CD4-positive, alpha-beta T cell treated with Interleukin-15 for 4 hours (primary cell): ENCODE data around the gene RGL2.

Source experiments
- DNase-seq: peaks from one replicate; pipeline ENCODE4 v3.0.0-alpha.2; 2020; ENCODE audit warnings: low spot score

RGL2 gene

GRCh38 chr6:33316603-33317418 is 18.1 kb upstream of the RGL2 start:
- DNase-seq = no peak

- DNase-seq = no peak
These were observed 17.3 kb upstream of the RGL2 start for GRCh38 chr6:33315793-33316602.

DNA sequence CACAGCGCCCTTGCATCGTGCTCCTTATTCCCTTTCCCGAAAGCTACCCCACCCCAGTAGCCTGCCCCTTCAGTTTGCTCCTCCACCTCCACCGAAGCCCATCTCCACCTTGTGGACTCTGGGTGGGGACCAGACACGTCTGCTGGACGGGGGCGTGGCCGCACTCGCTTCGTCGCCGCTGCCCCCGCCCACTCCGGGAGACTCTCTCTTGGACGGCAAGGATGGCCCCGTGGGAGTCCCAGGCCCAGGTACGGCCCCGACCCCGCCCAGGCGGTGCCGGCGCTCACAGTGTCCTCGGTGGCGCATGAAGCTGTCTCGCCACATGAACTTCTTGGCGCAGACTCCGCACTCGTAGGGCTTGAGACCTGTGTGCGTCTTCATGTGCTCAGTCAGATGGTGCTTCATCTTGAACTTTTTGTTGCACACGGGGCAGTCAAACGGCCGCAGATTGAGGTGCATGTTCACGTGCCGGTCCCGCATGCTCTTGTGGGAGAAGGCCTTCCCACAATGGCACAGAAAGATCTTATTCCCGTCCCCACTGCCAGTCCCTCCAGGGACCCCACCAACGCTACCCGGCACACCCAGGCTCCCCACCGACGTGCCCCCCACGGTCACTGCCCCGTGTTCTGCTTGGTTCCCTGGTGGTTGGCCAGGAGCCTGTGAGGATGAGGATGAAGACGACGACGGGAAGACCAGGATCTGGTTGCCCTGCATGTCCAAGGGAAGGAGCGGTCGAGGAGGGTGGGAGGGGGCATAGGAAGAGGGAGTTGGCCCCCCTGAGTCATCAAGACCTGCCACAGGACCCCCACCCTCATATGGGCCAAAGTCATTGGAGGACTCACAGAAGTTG is 16.4 kb upstream of the RGL2 start:
- DNase-seq = no peak

DNA sequence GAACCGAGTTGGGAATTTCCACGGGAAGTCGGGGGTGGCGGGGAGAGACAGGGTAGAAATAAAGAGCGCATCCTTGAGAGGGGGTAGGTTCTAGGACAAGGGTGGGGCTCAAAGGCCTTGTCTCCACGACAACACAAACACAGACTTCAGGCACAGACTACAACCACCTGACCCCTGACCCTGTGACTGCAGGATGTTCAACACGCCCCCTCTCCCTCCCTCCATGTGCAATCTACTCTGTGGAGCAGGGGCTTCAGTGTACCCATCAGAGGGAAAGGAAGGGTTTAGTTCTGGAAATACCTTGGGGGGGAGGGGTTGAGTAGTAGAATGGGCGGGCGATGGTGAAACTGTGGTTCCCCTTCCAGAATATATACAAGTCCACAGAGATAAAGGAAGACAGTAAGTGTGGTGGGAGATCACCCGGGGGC is 15.8 kb upstream of the RGL2 start:
- peak; percentile 89 for DNase-seq

DNA sequence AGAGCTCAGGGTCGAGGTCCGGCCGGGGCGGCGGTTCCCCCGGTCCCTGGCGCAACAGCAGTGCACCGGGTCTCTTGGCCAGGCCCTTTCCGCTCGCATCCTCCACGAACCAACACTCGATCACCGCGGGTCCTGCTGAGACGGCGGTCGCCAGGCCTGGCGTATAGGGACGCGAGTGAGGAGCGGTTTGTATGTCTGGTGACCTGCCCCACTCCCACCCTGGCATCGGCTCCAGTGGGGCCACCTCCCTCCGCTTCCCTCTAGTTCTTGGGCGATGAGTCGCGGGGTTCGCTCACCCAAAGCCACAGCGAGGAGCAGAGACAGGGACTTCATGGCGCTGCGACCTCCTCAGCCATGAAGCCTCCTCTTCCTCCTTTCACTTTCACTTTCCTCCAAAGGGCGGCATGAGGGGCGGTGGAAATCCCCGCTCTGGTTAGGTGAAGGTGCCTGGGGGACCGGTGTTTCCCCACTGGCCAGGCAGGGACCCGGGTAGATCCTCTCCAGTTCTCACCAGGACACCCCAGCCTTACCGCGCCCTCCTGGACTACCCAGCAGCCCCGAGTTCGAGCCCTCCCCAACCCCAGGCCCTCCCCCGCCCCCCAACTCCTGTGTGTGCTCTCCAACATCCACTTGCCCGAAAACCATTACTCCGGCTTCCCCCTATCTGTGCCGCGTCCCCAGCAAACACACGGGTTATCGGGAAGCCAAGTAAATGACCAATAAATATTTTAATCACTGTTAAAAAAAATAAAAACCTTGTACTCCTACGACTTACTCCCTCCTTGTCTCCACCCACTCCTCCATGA is 15.2 kb upstream of the RGL2 start, which contains the start of gene TAPBP:
Gene TAPBP (minus strand): TSS at position 370 of the 806 bp plus-strand sequence. CDS start 37 bp downstream, at position 333.
- DNase-seq = peak; percentile 92

GRCh38 chr6:33313105-33313708 is 14.5 kb upstream of the RGL2 start:
- peak; percentile 25 for DNase-seq

GRCh38 chr6:33312361-33313104 is 13.8 kb upstream of the RGL2 start:
- peak; percentile 91 for DNase-seq

GRCh38 chr6:33306356-33306755 is 7.6 kb upstream of the RGL2 start:
- no peak for DNase-seq

DNA sequence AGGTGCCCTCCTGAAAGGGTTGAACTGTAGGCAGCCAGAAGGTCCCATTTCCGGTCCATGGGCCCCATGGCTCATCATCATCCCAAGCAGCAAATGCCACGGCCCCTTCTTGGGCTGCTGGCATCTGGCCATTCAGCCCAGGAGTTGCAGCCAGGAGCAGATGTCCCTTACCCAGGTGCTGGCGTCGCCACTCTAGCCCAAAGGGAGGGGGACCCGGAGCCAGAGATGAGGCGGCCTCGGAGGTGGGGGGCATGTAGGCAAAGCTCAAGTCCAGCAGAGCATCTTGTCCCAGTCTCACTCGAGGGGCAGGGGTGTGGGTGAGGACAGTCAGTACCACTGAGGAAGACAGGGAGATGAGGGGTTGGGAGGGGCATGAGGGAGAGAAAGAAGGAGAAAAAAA is 6.3 kb upstream of the RGL2 start:
- no peak for DNase-seq

DNA sequence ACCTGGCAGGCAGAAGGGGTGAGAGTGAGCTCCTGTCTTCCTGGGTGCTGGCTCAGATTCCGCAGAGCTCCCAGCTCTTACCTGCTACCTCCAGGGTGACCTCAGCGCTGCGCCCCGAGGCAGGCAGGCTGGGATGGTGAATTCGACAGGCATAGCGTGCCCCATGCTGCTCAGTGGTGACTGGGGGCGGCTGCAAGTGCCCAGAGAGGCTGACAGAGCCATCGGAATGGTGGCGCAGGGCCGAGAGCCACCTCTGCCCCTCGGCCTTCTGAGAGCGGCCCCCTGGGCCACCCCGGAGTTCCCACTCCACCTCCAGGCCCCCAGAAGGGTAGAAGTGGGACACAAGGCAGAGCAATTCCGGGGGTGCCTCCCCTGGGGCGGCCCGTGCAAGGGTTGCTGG is 5.5 kb upstream of the RGL2 start:
- DNase-seq = no peak

DNA sequence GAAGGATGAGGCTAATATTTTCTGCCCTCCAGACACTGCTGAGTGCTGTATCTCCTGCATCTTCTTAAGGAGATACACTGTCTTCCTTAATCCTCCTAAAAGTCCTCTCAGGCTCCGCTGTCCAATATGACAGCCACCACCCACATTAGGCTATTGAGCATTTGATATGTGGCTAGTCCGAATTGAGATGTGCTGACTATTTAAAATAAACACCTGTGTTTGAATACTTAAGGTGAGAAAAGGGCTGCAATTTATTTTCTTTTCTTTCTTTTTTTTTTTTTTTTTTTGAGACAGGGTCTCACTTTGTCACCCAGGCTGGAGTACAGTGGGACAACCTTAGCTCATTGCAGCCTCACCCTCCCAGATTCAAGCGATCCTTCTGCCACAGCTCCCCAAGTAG is 3.1 kb upstream of the RGL2 start:
- no peak for DNase-seq

GRCh38 chr6:33299237-33299944 is 649 bp upstream of the RGL2 start:
- peak; percentile 93 for DNase-seq

GRCh38 chr6:33297956-33298772 is 578 bp downstream of the RGL2 start:
- peak; percentile 87 for DNase-seq

DNA sequence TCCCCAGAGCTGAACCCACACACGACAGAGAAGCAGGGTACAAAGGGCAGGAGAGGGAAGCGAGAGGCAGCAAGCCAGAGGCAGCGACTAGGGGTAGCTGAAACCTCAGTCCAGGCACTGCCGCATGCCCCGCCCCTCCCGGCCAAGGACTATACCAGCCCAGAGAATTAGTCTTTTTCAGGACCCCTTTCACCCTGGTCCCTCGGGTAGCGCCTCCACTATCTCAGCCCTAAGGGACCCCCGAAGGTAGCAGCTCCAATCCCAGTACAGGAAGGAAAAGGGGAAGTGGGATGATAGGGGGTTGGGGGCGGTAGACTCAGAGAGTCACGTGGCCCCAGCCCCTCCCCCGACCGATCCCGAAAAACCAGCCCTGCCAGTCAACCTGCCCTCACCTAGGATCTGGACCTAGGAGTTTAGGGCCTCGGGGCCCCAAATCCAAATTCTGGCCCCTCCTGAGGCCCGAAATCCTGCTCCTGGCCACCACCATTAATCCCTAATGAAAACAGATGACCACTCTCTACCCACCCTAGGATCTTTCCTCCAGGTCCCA is 1.3 kb downstream of the RGL2 start:
- no peak for DNase-seq

DNA sequence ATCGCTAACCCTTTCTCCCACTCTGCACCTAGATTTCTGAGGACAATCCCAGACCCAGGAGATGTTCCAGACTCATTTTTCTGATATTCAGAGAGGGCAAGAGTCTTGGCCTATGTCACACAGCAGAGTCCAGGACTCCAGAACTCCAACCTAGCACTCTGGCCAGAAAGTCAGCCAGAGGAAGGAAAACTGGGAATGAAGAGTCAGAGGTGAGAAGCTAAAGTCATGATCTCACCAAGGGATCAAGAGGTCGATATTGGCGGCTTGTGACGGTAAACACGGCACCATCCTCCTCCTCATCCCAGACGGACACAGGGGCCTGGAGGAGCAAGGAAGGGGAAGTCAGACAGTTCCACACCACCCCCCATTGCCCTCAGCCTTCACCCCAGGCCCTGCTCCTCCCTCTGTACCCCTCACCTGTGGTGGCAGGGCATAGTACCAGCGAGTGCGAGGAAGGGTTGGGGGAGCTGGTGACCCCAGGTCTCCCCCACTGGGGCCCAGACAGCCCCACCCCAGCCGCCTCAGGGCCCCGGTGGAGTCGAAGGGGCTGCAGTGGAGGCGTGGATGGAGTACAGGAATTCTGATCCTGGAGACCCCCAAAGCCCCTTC is 1.8 kb downstream of the RGL2 start:
- DNase-seq = no peak

DNA sequence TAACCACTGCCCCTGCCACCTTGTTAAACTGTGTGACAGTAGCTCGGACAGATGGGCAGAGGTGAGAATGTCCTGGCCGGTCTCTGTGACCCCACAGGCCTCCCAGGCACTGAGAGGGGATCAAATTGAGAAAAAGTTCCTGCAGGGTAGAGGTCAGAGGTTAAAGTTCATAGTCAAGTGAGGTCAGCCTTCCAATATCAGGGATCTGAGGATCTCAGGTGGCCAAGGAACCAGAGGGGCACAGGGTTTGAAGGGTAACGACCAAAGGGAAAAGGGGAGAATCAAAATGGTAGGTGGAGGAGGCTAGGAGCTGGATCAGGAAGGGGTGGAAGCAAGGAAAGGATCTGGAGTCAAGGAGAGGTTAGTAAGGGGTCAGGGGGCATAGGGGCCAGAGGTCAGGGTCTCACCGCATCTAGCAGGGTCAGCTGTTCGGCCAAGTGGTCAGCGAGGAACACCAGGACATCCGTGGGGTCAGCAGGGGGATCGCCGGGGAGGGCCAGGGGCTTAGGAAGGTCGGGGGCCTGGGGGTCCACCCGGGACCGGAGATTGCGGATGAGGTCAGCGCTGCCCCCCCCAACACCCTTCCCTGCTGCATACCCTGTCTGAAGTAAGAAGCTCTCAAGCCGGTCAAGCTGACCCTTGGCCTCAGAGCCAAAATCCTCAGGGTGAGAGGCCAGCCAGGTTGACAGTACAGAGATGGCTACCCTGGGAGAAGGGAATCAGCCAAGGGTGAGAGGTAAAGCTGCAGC is 2.9 kb downstream of the RGL2 start:
- no peak for DNase-seq
